Activated CD8-positive, alpha-beta memory T cell treated with anti-CD3 and anti-CD28 coated beads, Interleukin-2, amount 50 U/mL, for 24 hours (primary cell): ENCODE data around the gene AVEN.

Experiments
- DNase-seq: peaks from one replicate; pipeline ENCODE4 v3.0.0-alpha.2; 2020; ENCODE audit errors: extremely low read depth

The AVEN gene

GRCh38 chr15:33985287-33985686 is 53.7 kb downstream of the AVEN start:
- no peak for DNase-seq

DNA sequence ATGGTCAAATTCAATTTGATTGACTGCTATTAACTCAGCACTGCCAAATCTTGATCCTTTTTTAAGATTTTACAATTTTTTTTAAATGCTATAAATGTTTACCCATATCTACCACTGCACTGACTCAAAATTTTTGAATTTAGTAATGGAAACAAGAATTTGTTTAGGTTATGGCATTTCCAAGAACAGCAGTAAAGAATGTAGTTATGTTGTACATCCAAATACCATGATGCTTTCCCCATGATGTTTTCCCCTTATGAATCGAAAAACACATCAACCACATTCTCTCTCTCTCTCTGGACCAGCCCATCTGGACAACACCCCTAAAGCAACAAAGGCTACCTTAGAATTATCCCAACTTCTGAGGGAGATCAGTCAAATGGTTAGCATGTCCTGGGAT is 56.5 kb downstream of the AVEN start:
- DNase-seq = no peak

DNA sequence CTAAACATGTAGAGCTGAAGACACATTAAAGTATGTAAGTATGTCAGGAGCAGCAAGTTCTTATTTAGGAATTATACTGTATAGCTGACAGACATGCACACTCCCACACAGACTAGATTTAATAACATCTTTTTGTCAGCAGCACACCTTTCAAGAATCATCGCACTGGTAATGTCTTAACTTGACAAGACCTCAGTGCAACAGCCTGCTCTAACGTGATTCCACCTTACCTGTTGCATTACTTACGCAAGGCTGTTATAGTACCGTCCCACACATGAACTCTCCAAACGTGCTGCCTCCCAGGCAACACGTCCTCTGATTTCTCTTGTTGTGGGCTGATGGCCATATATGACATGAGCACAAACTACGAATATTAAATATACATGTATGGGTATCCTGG is 58.8 kb downstream of the AVEN start:
- DNase-seq = no peak

GRCh38 chr15:33975022-33975565 is 63.9 kb downstream of the AVEN start:
- no peak for DNase-seq

GRCh38 chr15:33971811-33972210 is 67.2 kb downstream of the AVEN start:
- no peak for DNase-seq

GRCh38 chr15:33968821-33969220 is 70.2 kb downstream of the AVEN start:
- DNase-seq = no peak

DNA sequence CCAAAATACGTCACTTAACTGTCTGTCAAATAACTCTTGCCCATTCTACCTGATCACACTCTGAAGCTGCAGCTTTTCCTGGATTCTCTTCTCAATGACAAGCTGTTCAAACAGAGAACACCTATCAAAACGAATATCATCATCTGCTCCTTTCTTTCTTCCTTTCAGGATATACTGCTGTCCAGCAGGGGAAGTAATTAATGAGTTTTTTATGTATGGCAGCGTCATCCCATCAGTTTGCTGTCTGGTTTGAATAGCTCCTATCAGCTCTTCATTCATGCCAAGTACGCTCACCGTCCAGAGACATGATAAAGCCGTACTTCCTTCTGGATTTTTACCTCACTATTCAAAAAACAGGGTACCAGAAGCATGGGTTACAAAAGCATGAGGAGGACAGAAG is 70.8 kb downstream of the AVEN start, which contains the start of gene CHRM5:
Gene CHRM5, plus strand, starts transcription at position 274 of the 400 bp plus-strand sequence. CDS start 94,221 bp downstream, outside the sequence.
- no peak for DNase-seq

DNA sequence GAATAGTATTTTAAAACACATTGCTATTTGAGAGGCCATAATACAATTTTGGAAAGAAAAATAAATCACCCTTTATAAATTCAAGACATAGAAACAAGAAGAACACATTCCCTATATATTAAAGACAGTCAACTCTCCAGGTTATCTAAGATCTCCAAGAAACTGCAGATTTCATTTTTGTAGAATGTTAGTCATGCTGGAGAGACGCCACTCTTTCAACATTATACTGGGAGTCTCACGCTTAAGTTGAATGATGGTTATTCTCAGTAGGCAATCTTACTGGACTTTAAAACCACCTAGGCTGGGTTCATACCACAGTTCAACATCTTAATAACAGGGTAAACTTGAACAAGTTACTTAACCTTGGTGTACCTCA is 74.4 kb downstream of the AVEN start:
- no peak for DNase-seq

DNA sequence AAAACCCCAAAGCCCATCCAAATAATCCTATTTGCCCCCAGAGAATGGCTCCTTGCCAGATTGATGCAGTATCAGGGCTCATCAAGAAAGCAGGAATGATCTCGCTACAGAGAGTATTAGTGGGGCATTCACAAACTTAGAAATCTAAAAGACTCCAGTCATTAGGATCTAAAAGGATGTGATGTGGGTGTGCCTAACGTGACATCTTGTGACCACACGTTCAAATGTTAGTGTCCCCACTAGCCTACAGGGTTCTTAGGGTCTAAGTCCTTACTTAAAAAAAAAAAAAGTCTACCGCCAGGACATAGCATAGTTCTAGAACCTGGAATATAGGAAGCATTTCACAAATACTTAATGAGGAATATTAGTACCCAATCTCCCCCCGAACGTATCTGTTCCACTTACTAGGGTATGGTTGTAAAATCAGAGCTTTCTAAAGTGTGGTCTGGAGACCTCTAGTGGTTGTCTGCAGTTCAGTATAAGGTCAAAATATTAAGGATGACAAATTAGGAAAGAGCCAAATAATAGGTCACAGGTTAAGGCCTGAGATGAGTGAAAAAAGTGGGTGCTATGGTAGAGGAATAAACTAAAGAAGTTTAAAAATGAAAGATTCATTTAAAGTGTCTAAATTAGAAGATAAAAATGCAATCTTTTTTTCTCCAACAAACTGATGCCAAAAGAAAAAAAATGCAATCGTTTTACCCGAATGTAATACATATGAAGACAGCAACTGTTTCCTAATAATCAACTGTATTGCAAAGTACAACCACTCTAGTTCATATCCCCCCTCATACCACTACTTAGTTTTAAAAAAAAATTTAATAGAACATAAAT is 75.0 kb downstream of the AVEN start:
- no peak for DNase-seq

GRCh38 chr15:33960549-33960935 is 78.5 kb downstream of the AVEN start:
- no peak for DNase-seq

GRCh38 chr15:33959844-33960548 is 79.0 kb downstream of the AVEN start:
- no peak for DNase-seq

- DNase-seq = no peak
Measured at GRCh38 chr15:33956397-33956796, 82.6 kb downstream of the AVEN start.

GRCh38 chr15:33955945-33956344 is 83.1 kb downstream of the AVEN start:
- DNase-seq = no peak

DNA sequence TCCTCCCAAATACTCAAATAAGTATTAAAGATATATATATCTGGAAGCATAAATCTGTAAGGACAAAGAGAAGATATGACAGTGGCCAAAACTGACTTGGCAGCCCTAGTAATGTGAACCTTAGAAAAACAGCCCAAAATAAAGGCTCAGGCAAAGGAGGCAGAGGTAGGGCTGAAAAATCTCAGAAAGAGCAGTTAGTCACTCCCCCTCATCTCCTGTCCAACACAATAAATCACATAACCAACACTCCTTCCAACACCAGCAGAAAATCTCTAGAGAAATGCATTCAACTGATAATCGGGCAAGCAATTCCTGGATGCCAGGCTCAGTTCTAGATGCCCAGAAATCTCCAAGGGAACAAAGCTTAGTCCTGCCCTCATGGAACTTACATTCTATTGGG is 92.9 kb downstream of the AVEN start:
- no peak for DNase-seq

DNA sequence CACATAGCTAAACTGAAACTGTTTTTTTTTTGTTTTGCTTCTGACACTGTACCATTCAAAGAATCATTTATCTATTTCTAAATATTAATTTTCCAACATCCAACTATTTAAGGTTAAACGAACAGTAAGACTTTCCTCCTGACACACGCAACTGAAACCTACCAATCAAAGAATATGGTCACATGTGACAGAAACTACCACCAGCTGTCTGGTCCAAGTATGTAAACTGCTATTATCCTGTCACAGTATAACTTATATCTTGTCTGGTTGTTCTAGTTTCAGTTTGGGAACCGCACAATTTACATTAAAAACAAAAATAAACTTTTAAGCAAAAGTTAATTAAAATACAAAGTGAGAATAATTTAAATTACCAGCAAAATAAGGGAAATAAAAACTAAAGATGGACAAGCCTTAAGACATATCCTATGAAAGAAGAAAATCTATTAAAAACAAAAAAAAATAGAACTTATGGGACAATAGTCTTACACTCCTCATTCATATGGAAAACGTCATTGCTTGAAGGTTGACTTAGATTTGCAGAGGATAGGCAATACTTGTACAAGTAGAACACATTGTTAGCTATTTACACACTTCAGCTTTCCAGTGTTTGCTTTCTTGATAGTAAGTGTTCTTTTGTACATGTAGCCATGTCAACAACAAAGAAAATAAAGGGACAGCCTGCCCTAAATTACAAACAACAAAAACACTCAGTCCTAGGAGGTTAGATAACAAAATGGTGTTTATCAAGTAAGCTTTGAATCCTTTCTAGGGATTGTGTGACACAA is 97.5 kb downstream of the AVEN start:
- no peak for DNase-seq

- no peak for DNase-seq
Measured at GRCh38 chr15:33934921-33935320, 104.1 kb downstream of the AVEN start.

DNA sequence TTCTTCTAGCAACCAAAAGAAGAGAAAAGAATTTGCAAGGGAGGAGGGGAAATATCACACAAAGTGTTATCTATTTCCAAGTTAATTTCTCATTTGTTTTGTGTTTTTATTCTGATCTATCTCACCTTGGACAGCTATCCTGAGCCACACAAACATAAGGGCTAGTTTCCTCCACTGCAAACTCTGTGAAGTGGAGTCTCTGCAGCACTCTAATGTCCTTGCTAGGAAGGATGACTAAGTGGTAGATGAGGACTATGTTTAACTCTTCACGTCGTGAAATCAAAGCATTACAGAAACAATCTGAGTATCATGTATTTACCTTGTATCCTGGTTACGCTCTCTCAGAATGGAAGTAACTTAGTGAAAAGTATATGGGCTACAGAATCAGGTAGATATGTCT is 104.6 kb downstream of the AVEN start:
- DNase-seq = no peak

DNA sequence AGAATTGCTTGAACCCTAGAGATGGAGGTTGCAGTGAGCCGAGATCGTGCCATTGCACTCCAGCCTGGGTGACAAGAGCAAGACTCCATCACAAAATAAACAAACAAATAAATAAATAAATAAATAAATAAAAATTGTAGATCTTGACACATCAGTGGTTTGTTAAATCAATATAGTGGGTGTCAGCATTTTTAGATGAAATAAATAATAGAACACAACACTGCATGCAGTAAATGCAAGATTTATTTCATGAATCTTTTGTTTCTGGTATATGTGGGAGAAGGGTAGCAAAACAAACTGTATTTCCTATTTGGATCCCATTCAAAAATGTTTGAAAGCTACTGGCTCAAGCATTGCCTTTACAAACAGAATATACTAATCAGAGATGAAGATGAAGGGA is 106.3 kb downstream of the AVEN start:
- DNase-seq = no peak

GRCh38 chr15:33926260-33926659 is 112.7 kb downstream of the AVEN start:
- no peak for DNase-seq

DNA sequence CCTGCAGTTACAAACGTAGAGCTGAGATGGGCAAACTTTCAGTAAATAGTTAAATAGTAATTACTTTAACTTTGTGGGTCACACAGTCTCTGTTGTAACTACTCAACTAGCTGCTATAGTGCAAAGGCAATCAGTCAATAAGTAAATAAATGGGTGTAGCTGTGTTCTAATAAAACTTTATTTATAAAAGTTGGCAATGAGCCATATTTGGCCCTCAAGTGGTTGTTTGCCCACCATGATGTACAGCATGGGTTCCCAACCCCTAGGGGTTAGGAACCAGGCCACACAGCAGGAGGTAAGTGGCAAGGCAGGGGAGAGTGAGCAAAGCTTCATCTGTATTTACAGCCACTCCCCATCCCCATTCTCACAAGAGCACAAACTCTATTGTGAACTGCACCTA is 115.6 kb downstream of the AVEN start:
- no peak for DNase-seq

- DNase-seq = no peak
Measured at GRCh38 chr15:33915571-33916407, 123.2 kb downstream of the AVEN start.
